ENCODE results near the gene SRRM5.
"Not testable (repeated sequence)": the region's sequence is repeated elsewhere in the genome, so short reads cannot be mapped to it uniquely, and the experiment has no call there.

The SRRM5 gene

GRCh38 chr19:43639519-43640423 lies 27.9 kb downstream of the SRRM5 start, which contains the start of gene CADM4:
Gene CADM4, minus strand, starts transcription at chr19:43639850. Its CDS starts 60 bp downstream, at chr19:43639790.
- peak; percentile 43 for DNase-seq (ENCODE audit: low read depth)

- no peak for DNase-seq (ENCODE audit: low read depth)
These were observed 28.5 kb downstream of the SRRM5 start for GRCh38 chr19:43640424-43640757.

- no peak for DNase-seq (ENCODE audit: low read depth)
These were observed 29.4 kb downstream of the SRRM5 start for GRCh38 chr19:43641333-43641732.

- no peak for DNase-seq (ENCODE audit: low read depth)
These were observed 30.6 kb downstream of the SRRM5 start for GRCh38 chr19:43642531-43642930.

GRCh38 chr19:43643326-43643725 lies 31.4 kb downstream of the SRRM5 start:
- no peak for DNase-seq (ENCODE audit: low read depth)

GRCh38 chr19:43644181-43644580 lies 32.3 kb downstream of the SRRM5 start:
- no peak for DNase-seq (ENCODE audit: low read depth)

GRCh38 chr19:43648633-43649032 lies 36.7 kb downstream of the SRRM5 start:
- no peak for DNase-seq (ENCODE audit: low read depth)

- no peak for DNase-seq (ENCODE audit: low read depth)
These were observed 37.6 kb downstream of the SRRM5 start for GRCh38 chr19:43649514-43649913.

GRCh38 chr19:43650276-43650675 lies 38.4 kb downstream of the SRRM5 start:
- not testable (repeated sequence) for DNase-seq (ENCODE audit: low read depth)

GRCh38 chr19:43651758-43652545 lies 40.1 kb downstream of the SRRM5 start:
- peak; percentile 13 for DNase-seq (ENCODE audit: low read depth)

- no peak for DNase-seq (ENCODE audit: low read depth)
These were observed 40.6 kb downstream of the SRRM5 start for GRCh38 chr19:43652546-43652874.

GRCh38 chr19:43656436-43656835 lies 44.5 kb downstream of the SRRM5 start:
- DNase-seq (ENCODE audit: low read depth): no peak

- DNase-seq (ENCODE audit: low read depth): no peak
These were observed 46.1 kb downstream of the SRRM5 start for GRCh38 chr19:43658001-43658400.

- DNase-seq (ENCODE audit: low read depth): no peak
These were observed 46.6 kb downstream of the SRRM5 start for GRCh38 chr19:43658494-43658893.

- DNase-seq (ENCODE audit: low read depth): no peak
These were observed 48.5 kb downstream of the SRRM5 start for GRCh38 chr19:43660301-43660970.

- no peak for DNase-seq (ENCODE audit: low read depth)
These were observed 49.1 kb downstream of the SRRM5 start for GRCh38 chr19:43660971-43661360.

- DNase-seq (ENCODE audit: low read depth): no peak
These were observed 50.6 kb downstream of the SRRM5 start for GRCh38 chr19:43662487-43662886.

GRCh38 chr19:43664018-43664417 lies 52.1 kb downstream of the SRRM5 start:
- no peak for DNase-seq (ENCODE audit: low read depth)
